Loucy (cell line): Measurements from ENCODE around the gene CHERP.

Experiments
- EZH2phosphoT487 ChIP-seq: fragments of 200-600 bp; IDR thresholded peaks from 2 replicates; pipeline ENCODE4 v1.6.1; 2018; ENCODE audit warnings: antibody characterized with exemption, mild to moderate bottlenecking, moderate library complexity, borderline replicate concordance
- TF ChIP-seq, protein P1 (sequence below): fragments of 200-600 bp; sonication (generic); conservative IDR thresholded peaks from 2 replicates; pipeline ENCODE4 v1.5.1; 2014; ENCODE audit warnings: mild to moderate bottlenecking, antibody characterized with exemption, low read length

DNA sequence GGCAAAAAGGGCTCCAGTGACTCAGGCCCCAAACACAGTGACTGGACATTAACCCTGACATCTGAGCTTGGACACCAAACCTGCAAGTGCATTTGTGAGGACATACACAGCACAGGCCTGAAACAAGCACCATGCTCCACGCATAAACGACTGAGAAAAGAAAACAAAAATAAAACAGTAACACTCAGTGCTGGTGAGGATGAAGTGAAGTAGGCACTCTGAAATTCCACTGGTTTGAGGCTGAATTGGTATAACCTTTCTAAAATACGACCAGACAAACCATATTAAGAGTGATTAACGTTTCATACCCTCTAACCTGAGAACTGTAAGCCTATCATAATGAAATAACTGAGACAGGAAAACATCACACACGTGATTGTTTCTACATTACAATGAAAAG is 24.5 kb upstream of the CHERP start:
- TF ChIP-seq, protein P1, sequence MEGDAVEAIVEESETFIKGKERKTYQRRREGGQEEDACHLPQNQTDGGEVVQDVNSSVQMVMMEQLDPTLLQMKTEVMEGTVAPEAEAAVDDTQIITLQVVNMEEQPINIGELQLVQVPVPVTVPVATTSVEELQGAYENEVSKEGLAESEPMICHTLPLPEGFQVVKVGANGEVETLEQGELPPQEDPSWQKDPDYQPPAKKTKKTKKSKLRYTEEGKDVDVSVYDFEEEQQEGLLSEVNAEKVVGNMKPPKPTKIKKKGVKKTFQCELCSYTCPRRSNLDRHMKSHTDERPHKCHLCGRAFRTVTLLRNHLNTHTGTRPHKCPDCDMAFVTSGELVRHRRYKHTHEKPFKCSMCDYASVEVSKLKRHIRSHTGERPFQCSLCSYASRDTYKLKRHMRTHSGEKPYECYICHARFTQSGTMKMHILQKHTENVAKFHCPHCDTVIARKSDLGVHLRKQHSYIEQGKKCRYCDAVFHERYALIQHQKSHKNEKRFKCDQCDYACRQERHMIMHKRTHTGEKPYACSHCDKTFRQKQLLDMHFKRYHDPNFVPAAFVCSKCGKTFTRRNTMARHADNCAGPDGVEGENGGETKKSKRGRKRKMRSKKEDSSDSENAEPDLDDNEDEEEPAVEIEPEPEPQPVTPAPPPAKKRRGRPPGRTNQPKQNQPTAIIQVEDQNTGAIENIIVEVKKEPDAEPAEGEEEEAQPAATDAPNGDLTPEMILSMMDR = no peak
- no peak for TF ChIP-seq EZH2phosphoT487
